Trophoblast cell (in vitro differentiated cells and primary cell): Measurements from ENCODE around the gene CDH19. TPM values are rescaled to one million over a fixed set of nuclear protein-coding genes. Genes with fewer than 3 reads are reported as not detected.

Experiments
- DNase-seq, 2 donors: peaks; one replicate each; pipeline ENCODE4 v3.0.0-alpha.2; 2016
- H2AFZ ChIP-seq: 2 replicates; pipeline ENCODE4 v1.6.1; 2013; ENCODE audit warnings: low read length, moderate library complexity, mild to moderate bottlenecking; ENCODE audit not compliant: insufficient read depth, poor library complexity
- H2AK5ac ChIP-seq: 2 replicates; pipeline ENCODE4 v1.6.1; 2013; ENCODE audit warnings: mild to moderate bottlenecking, low read length
- H2BK120ac ChIP-seq: 2 replicates; pipeline ENCODE4 v1.6.1; 2013; ENCODE audit warnings: low read length, mild to moderate bottlenecking, moderate library complexity; ENCODE audit not compliant: insufficient read depth, poor library complexity
- H2BK12ac ChIP-seq: 2 replicates; pipeline ENCODE4 v1.6.1; 2013; ENCODE audit warnings: mild to moderate bottlenecking, low read length, moderate library complexity
- H2BK5ac ChIP-seq: 2 replicates; pipeline ENCODE4 v1.6.1; 2013; ENCODE audit warnings: low read length, low read depth, moderate library complexity, mild to moderate bottlenecking; ENCODE audit not compliant: poor library complexity
- H3K14ac ChIP-seq: 2 replicates; pipeline ENCODE4 v1.6.1; 2013; ENCODE audit warnings: mild to moderate bottlenecking, low read length
- H3K18ac ChIP-seq: 2 replicates; pipeline ENCODE4 v1.6.1; 2013; ENCODE audit warnings: mild to moderate bottlenecking, low read length
- H3K23ac ChIP-seq: 2 replicates; pipeline ENCODE4 v1.6.1; 2013; ENCODE audit warnings: low read length
- H3K27ac ChIP-seq: 2 replicates; pipeline ENCODE4 v1.5.1; 2013; ENCODE audit warnings: low read depth, mild to moderate bottlenecking, inconsistent platforms, low read length, moderate library complexity
- H3K27me3 ChIP-seq: 2 replicates; pipeline ENCODE4 v1.6.1; 2013; ENCODE audit warnings: inconsistent platforms, mild to moderate bottlenecking, low read length, moderate library complexity; ENCODE audit not compliant: insufficient read depth
- H3K36me3 ChIP-seq, 2 experiments: 1 replicate in 1 of 2; 2 replicates in 1 of 2; pipeline ENCODE4 v1.6.1; 2013; ENCODE audit warnings: low read length in 2 of 2, mild to moderate bottlenecking in 2 of 2, moderate library complexity in 1 of 2; ENCODE audit not compliant: insufficient read depth in 2 of 2, control insufficient read depth in 1 of 2
- H3K4ac ChIP-seq: 2 replicates; pipeline ENCODE4 v1.6.1; 2013; ENCODE audit warnings: low read depth, mild to moderate bottlenecking, low read length, moderate library complexity
- H3K4me1 ChIP-seq, 2 experiments: 1 replicate in 1 of 2; 2 replicates in 1 of 2; pipeline ENCODE4 v1.6.1; 2013; ENCODE audit warnings: low read length in 2 of 2, mild to moderate bottlenecking in 2 of 2, moderate library complexity in 1 of 2; ENCODE audit not compliant: insufficient read depth in 2 of 2, control insufficient read depth in 1 of 2
- H3K4me2 ChIP-seq: 2 replicates; pipeline ENCODE4 v1.6.1; 2013; ENCODE audit warnings: inconsistent platforms, mild to moderate bottlenecking, low read length, moderate library complexity
- H3K4me3 ChIP-seq: 2 replicates; pipeline ENCODE4 v1.5.1; 2013; ENCODE audit warnings: mild to moderate bottlenecking, low read depth, low read length, inconsistent platforms
- H3K79me1 ChIP-seq: one replicate; pipeline ENCODE4 v1.6.1; 2013; ENCODE audit warnings: low read length
- H3K79me2 ChIP-seq: 2 replicates; pipeline ENCODE4 v1.6.1; 2013; ENCODE audit warnings: low read length, mild to moderate bottlenecking; ENCODE audit not compliant: control insufficient read depth, insufficient read depth, poor library complexity
- H3K9ac ChIP-seq: 2 replicates; pipeline ENCODE4 v1.6.1; 2013; ENCODE audit warnings: mild to moderate bottlenecking, low read length
- H3K9me3 ChIP-seq: 2 replicates; pipeline ENCODE4 v1.6.1; 2013; ENCODE audit warnings: low read depth, mild to moderate bottlenecking, control low read depth, inconsistent platforms, low read length; ENCODE audit not compliant: insufficient read depth
- H4K12ac ChIP-seq: 2 replicates; pipeline ENCODE4 v1.6.1; 2013; ENCODE audit warnings: low read depth, mild to moderate bottlenecking, low read length, moderate library complexity
- H4K8ac ChIP-seq: 2 replicates; pipeline ENCODE4 v1.6.1; 2013; ENCODE audit warnings: low read depth, mild to moderate bottlenecking, low read length, moderate library complexity
- H4K91ac ChIP-seq: one replicate; pipeline ENCODE4 v1.6.1; 2013; ENCODE audit warnings: low read depth, mild to moderate bottlenecking, low read length, moderate library complexity
- WGBS: extraction: QIAGEN DNeasy Blood & Tissue Kit; methylation state at CpG from one replicate; pipeline ENCODE4 v1.1.7; 2013; ENCODE audit warnings: missing lambda C conversion rate; ENCODE audit not compliant: insufficient read length, insufficient coverage; ENCODE audit errors: extremely low coverage; 5-methylcytosine and 5-hydroxymethylcytosine counted together
- polyA plus RNA-seq: library from polyadenylated mRNA; stranded (reverse); fragments of 200-250 nt; gene quantifications from 2 replicates; pipeline ENCODE4 v1.2.3, GENCODE V29; 2013

Gene CDH19, protein sequence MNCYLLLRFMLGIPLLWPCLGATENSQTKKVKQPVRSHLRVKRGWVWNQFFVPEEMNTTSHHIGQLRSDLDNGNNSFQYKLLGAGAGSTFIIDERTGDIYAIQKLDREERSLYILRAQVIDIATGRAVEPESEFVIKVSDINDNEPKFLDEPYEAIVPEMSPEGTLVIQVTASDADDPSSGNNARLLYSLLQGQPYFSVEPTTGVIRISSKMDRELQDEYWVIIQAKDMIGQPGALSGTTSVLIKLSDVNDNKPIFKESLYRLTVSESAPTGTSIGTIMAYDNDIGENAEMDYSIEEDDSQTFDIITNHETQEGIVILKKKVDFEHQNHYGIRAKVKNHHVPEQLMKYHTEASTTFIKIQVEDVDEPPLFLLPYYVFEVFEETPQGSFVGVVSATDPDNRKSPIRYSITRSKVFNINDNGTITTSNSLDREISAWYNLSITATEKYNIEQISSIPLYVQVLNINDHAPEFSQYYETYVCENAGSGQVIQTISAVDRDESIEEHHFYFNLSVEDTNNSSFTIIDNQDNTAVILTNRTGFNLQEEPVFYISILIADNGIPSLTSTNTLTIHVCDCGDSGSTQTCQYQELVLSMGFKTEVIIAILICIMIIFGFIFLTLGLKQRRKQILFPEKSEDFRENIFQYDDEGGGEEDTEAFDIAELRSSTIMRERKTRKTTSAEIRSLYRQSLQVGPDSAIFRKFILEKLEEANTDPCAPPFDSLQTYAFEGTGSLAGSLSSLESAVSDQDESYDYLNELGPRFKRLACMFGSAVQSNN
- polyA plus RNA-seq: not detected in 2 replicates

DNA sequence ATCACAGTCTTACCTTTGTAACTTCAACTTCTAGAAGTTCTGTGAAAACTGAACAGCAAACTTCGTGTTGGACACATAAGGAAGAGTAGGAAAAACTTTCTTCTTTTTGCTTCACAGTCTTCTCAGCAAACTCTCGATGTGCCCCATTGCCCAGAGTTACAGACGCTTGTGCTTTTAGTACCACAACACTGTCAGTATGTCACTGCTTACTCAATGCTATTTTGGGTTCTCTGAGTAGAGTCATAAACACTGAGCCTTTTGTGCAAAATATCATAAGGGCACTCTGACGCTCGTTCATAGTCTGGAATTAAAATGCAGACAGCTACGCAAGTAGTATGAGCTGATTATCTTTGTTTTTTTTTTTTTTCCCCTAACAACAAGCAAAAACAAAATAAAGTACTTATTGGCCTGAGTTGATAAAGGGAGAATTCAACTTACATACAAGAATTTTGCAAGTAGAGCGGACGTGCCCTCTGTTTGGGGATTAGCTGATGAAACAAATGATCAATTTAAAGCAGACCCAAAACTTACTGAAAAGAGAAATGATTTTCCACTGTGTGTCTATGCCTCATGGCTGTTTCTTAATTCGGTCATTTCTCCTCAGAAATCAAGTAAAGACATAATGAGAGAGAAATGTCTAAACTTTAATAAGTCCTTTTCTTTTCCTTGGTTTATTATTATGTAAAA is at the start of gene CDH19:
TSS of gene CDH19 (minus strand) at position 150 of the 687 bp plus-strand sequence. CDS start 31,886 bp downstream, outside the sequence.
- Histone ChIP-seq H4K8ac (no peak within 1 kb of the TSS), H3K4me2 (no peak within 1 kb of the TSS), H3K36me3 (no peaks in the 10 kb centered on the region), H4K12ac (no peak within 1 kb of the TSS), H3K4me3 (no peak within 1 kb of the TSS), H3K23ac (no peak within 1 kb of the TSS), H2AK5ac (no peak within 1 kb of the TSS), H3K4ac (no peak within 1 kb of the TSS), H2BK120ac (no peak within 1 kb of the TSS), H3K14ac (no peak within 1 kb of the TSS), H3K79me1 (no peaks in the 10 kb centered on the region), H3K4me1 (no peaks in the 10 kb centered on the region), H2AFZ (no peak within 1 kb of the TSS), H3K9me3 (no peaks in the 10 kb centered on the region), H2BK12ac (no peak within 1 kb of the TSS), H3K79me2 (no peaks in the 10 kb centered on the region), H3K9ac (no peak within 1 kb of the TSS), H3K27ac (no peak within 1 kb of the TSS), H2BK5ac (no peak within 1 kb of the TSS), H3K27me3 (no peaks in the 10 kb centered on the region), H3K18ac (no peak within 1 kb of the TSS), H4K91ac (no peak within 1 kb of the TSS)
- DNase-seq: no peak
- WGBS: no CpG with 5 or more reads among the region's 9 CpGs

DNA sequence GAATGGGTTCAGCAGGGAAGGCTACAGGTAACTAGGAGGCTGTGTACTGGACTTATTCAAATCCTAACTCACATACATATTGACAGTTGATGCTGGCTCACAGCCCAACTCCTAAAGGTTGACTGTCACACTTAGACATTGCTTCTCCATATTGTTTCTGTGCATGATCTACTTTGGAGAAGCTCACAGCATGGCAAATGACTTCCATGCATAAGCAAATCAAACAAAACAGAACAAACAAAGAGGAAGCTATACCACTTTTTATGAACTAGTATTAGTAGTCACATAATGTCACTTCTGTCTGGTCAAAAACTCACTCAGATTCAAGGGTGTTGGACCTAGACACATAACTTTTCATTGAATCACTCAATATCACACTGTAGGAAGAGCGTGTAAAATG is 43.8 kb upstream of the CDH19 start:
- Histone ChIP-seq H3K9ac (no peak overlapping the region), H2BK5ac (no peak overlapping the region), H2BK120ac (no peak overlapping the region), H3K4ac (no peak overlapping the region), H3K79me1 (no peaks in the 10 kb centered on the region), H3K14ac (no peak overlapping the region), H4K91ac (no peak overlapping the region), H4K12ac (no peak overlapping the region), H2BK12ac (no peak overlapping the region), H3K27me3 (no peaks in the 10 kb centered on the region), H3K18ac (no peak overlapping the region), H3K36me3 (no peaks in the 10 kb centered on the region), H3K79me2 (no peaks in the 10 kb centered on the region), H3K4me1 (no peaks in the 10 kb centered on the region), H2AFZ (no peak overlapping the region), H3K23ac (no peak overlapping the region), H3K27ac (no peak overlapping the region), H3K9me3 (no peaks in the 10 kb centered on the region), H4K8ac (no peak overlapping the region), H3K4me2 (no peak overlapping the region), H2AK5ac (no peak overlapping the region), H3K4me3 (no peak overlapping the region)
- no CpG with 5 or more reads among the region's 1 CpG for WGBS
- no peak for DNase-seq

DNA sequence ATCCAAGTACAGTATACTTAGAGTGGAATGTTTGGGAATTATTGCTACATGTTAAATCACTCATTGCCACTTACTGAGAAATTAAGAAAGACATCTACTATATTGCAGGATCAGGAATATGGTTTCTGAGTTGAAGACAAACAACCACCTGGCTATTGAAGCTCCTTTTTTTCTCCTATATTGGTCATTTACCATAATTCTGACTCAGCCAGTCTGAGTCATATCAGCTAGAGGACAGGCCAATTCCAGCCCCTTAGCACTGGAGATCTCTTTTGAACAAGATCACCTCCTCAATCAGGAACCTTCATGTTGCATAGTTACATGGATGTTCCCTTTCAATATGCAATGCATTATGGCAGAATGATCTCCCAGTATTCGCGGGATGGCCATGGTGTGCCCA is 42.7 kb upstream of the CDH19 start:
- H3K4ac ChIP-seq: no peak overlapping the region
- no peaks in the 10 kb centered on the region for H3K36me3 ChIP-seq
- no peak overlapping the region for H4K12ac ChIP-seq
- H2AFZ ChIP-seq: no peak overlapping the region
- no peak overlapping the region for H2BK5ac ChIP-seq
- peak in 1 of 2 donors; percentile 11 for DNase-seq
- WGBS: no CpG with 5 or more reads among the region's 2 CpGs
- no peak overlapping the region for H3K4me3 ChIP-seq
- H3K4me2 ChIP-seq: no peak overlapping the region
- H3K4me1 ChIP-seq: no peaks in the 10 kb centered on the region
- no peak overlapping the region for H4K91ac ChIP-seq
- H3K79me1 ChIP-seq: no peaks in the 10 kb centered on the region
- H3K79me2 ChIP-seq: no peaks in the 10 kb centered on the region
- no peak overlapping the region for H3K27ac ChIP-seq
- no peak overlapping the region for H2AK5ac ChIP-seq
- H3K23ac ChIP-seq: no peak overlapping the region
- H2BK12ac ChIP-seq: no peak overlapping the region
- H3K27me3 ChIP-seq: no peaks in the 10 kb centered on the region
- H2BK120ac ChIP-seq: no peak overlapping the region
- H3K9me3 ChIP-seq: no peaks in the 10 kb centered on the region
- H4K8ac ChIP-seq: no peak overlapping the region
- H3K9ac ChIP-seq: no peak overlapping the region
- H3K18ac ChIP-seq: no peak overlapping the region
- no peak overlapping the region for H3K14ac ChIP-seq

DNA sequence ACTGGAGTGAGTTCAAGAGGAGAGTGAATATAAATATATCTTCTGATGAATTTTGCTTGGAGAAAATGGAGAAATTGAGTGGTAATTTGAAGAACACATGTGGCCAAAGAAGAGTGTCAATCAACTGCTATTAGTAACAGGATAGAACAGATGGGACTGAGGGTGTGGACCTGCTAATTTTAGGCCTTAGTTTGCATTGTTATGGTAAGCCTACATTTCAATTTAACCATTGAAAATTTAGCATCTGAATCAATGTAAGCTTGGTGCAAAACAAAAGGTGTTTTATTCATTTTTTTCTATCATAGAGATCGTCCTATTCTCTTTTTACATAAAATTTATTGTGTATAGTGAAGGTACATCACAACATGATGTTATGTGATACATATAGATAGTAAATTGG is 42.1 kb upstream of the CDH19 start:
- no peak overlapping the region for H3K4me2 ChIP-seq
- H3K27ac ChIP-seq: no peak overlapping the region
- no peak overlapping the region for H4K8ac ChIP-seq
- DNase-seq: no peak
- no peak overlapping the region for H3K9ac ChIP-seq
- no peaks in the 10 kb centered on the region for H3K27me3 ChIP-seq
- no CpG with 5 or more reads among the region's 1 CpG for WGBS
- H2AK5ac ChIP-seq: no peak overlapping the region
- no peak overlapping the region for H2BK5ac ChIP-seq
- H3K4ac ChIP-seq: no peak overlapping the region
- no peaks in the 10 kb centered on the region for H3K79me2 ChIP-seq
- H3K23ac ChIP-seq: no peak overlapping the region
- H3K18ac ChIP-seq: no peak overlapping the region
- no peak overlapping the region for H3K14ac ChIP-seq
- no peak overlapping the region for H2BK12ac ChIP-seq
- H3K4me1 ChIP-seq: no peaks in the 10 kb centered on the region
- H2BK120ac ChIP-seq: no peak overlapping the region
- no peak overlapping the region for H2AFZ ChIP-seq
- H3K79me1 ChIP-seq: no peaks in the 10 kb centered on the region
- no peak overlapping the region for H3K4me3 ChIP-seq
- no peaks in the 10 kb centered on the region for H3K36me3 ChIP-seq
- H3K9me3 ChIP-seq: no peaks in the 10 kb centered on the region
- H4K12ac ChIP-seq: no peak overlapping the region
- H4K91ac ChIP-seq: no peak overlapping the region
